PC-9 (cell line): Measurements from ENCODE around the gene NBEA.

Experiments used
- CTCF ChIP-seq: fragments of 200-600 bp; sonication (generic); conservative IDR thresholded peaks from 2 replicates; pipeline ENCODE4 v1.6.1; 2017; ENCODE audit warnings: mixed run types, antibody characterized with exemption, mild to moderate bottlenecking, moderate library complexity
- EZH2 ChIP-seq: fragments of 200-600 bp; sonication (generic); IDR thresholded peaks from 2 replicates; pipeline ENCODE4 v1.8.0; 2017; ENCODE audit warnings: antibody characterized with exemption, low read depth

GRCh38 chr13:34959489-34959888 is 17.4 kb downstream of the NBEA start:
- no peak for TF ChIP-seq CTCF
- TF ChIP-seq EZH2: no peak
